HepG2 (cell line): ENCODE results near the gene SLC19A1. TPM values are rescaled to one million over a fixed set of nuclear protein-coding genes. Genes with fewer than 3 reads are reported as not detected.

ENCODE experiments used
- ARID2 ChIP-seq: sonication (generic); formaldehyde crosslinking; IDR thresholded peaks from 2 replicates; pipeline ENCODE4 v1.8.1; 2022; ENCODE audit warnings: mild to moderate bottlenecking, missing genetic modification reagents, borderline replicate concordance
- CBX1 ChIP-seq: IDR thresholded peaks from one replicate; pipeline ENCODE4 v1.6.1; 2016; ENCODE audit warnings: antibody characterized with exemption, low read depth
- GTF2F1 ChIP-seq: fragments of 150-350 bp; IDR thresholded peaks from 2 replicates; pipeline ENCODE4 v1.6.1; 2014; ENCODE audit warnings: low read length
- KLF16 ChIP-seq, 2 experiments: sonication (generic) in 1 of 2; formaldehyde crosslinking in 1 of 2; IDR thresholded peaks; 2 replicates each; pipeline versions ENCODE4 v1.6.1 to v1.8.0; 2016 to 2023; ENCODE audit warnings: missing genetic modification reagents in 2 of 2, missing compliant biosample characterization in 1 of 2
- KLF6 ChIP-seq: IDR thresholded peaks from 2 replicates; pipeline ENCODE4 v1.8.0; 2016; ENCODE audit warnings: missing biosample characterization, missing genetic modification reagents
- MAF1 ChIP-seq: sonication (generic); formaldehyde crosslinking; IDR thresholded peaks from 2 replicates; pipeline ENCODE4 v1.5.0; 2020; ENCODE audit warnings: missing genetic modification reagents, borderline replicate concordance
- MIXL1 ChIP-seq: IDR thresholded peaks from 2 replicates; pipeline ENCODE4 v1.6.1; 2016
- PBX3 ChIP-seq: sonication (generic); formaldehyde crosslinking; IDR thresholded peaks from 2 replicates; pipeline ENCODE4 v1.8.1; 2023; ENCODE audit warnings: missing genetic modification reagents, inconsistent platforms, borderline replicate concordance
- PREB ChIP-seq: sonication (generic); formaldehyde crosslinking; IDR thresholded peaks from 2 replicates; pipeline ENCODE4 v1.4.0; 2020; ENCODE audit warnings: missing genetic modification reagents
- RFX1 ChIP-seq: fragments of 450-650 bp; IDR thresholded peaks from 2 replicates; pipeline ENCODE4 v1.6.1; 2017
- STAT6 ChIP-seq: sonication (generic); formaldehyde crosslinking; IDR thresholded peaks from 2 replicates; pipeline ENCODE4 v1.4.0; 2020; ENCODE audit warnings: missing genetic modification reagents, mild to moderate bottlenecking, borderline replicate concordance
- ZBTB7B ChIP-seq: sonication (generic); formaldehyde crosslinking; IDR thresholded peaks from 2 replicates; pipeline ENCODE4 v1.4.0; 2020; ENCODE audit warnings: missing genetic modification reagents
- ZNF34 ChIP-seq: sonication (generic); formaldehyde crosslinking; IDR thresholded peaks from 2 replicates; pipeline ENCODE4 v1.4.0; 2020; ENCODE audit warnings: mild to moderate bottlenecking, missing genetic modification reagents, borderline replicate concordance
- ZNF550 ChIP-seq: sonication (generic); formaldehyde crosslinking; IDR thresholded peaks from 2 replicates; pipeline ENCODE4 v1.4.0; 2020; ENCODE audit warnings: mild to moderate bottlenecking, missing genetic modification reagents, borderline replicate concordance
- ZNF577 ChIP-seq: sonication (generic); formaldehyde crosslinking; IDR thresholded peaks from 2 replicates; pipeline ENCODE4 v1.4.0; 2020; ENCODE audit warnings: mild to moderate bottlenecking, low read depth, missing genetic modification reagents, borderline replicate concordance
- ZNF646 ChIP-seq: sonication (generic); formaldehyde crosslinking; IDR thresholded peaks from 2 replicates; pipeline ENCODE4 v1.9.0; 2021; ENCODE audit warnings: mild to moderate bottlenecking, missing genetic modification reagents
- ZNF792 ChIP-seq: IDR thresholded peaks from 2 replicates; pipeline ENCODE4 v1.6.1; 2016
- ZNF841 ChIP-seq: sonication (generic); formaldehyde crosslinking; IDR thresholded peaks from 2 replicates; pipeline ENCODE4 v1.8.1; 2023; ENCODE audit warnings: missing genetic modification reagents, borderline replicate concordance
- polyA plus RNA-seq, 8 experiments: library from polyadenylated mRNA; depleted of rRNA in 3 of 8; stranded (reverse) in 7 of 8; unstranded in 1 of 8; fragments of >200 nt; fragmentation: Illumina TruSeq in 4 of 8; extraction: Trizol in 4 of 8; gene quantifications; 2 replicates each; pipeline versions ENCODE4 v1.2.1 to v1.2.3, GENCODE V29; 2011 to 2016; ENCODE audit warnings: low read depth in 4 of 8, missing spikeins in 1 of 8, mixed read lengths in 1 of 8; ENCODE audit not compliant: insufficient read depth in 1 of 8
- total RNA-seq, 5 experiments: library from RNA; depleted of rRNA; stranded (reverse); fragments of >200 nt; fragmentation: Illumina TruSeq; extraction: Trizol; gene quantifications; 2 replicates each; pipeline ENCODE4 v1.2.3, GENCODE V29; 2016; ENCODE audit warnings: low read depth in 1 of 5

SLC19A1 gene
- total and polyA plus RNA-seq, 2 of the 13 experiments (the other 11 are each of a cell fraction or from before 2014, with no cell fraction given) = 21.8 to 23.0 TPM

- TF ChIP-seq STAT6 (CRISPR knock-in tag) (no peak), ARID2 (CRISPR knock-in tag) (no peak), ZNF792 (CRISPR knock-in tag) (no peak; the same call in 1 of the 2 replicates), ZNF577 (CRISPR knock-in tag) (no peak), ZBTB7B (CRISPR knock-in tag) (peak; percentile 81; the same call in 1 of the 2 replicates), PBX3 (CRISPR knock-in tag) (no peak), GTF2F1 (no peak), ZNF550 (CRISPR knock-in tag) (no peak), ZNF646 (CRISPR knock-in tag) (0 out of 2 replicates have a peak, but pooled peaks have one; percentile 50), MAF1 (CRISPR knock-in tag) (no peak), ZNF841 (CRISPR knock-in tag) (no peak), PREB (CRISPR knock-in tag) (no peak), ZNF34 (CRISPR knock-in tag) (0 out of 2 replicates have a peak, but pooled peaks have one; percentile 19), KLF6 (CRISPR knock-in tag) (no peak), MIXL1 (no peak), RFX1 (no peak), KLF16 (CRISPR knock-in tag; IDR thresholded peaks at IDR 0.05) (peak in 1 of 2 experiments; percentile 64; a peak in 2 of 4 replicates), CBX1 (no peak)
These were observed 16.9 kb downstream of the SLC19A1 start (continued) for GRCh38 chr21:45525153-45525909.
